Measurements from ENCODE around the gene ALS2CL.

The ALS2CL gene

GRCh38 chr3:46703013-46703520, 9.6 kb upstream of the ALS2CL start:
- no peak for DNase-seq (ENCODE audit: low read depth in 2 of 2)

- DNase-seq (ENCODE audit: low read depth in 2 of 2) = no peak
Observed at GRCh38 chr3:46702246-46703012, 8.9 kb upstream of the ALS2CL start.

GRCh38 chr3:46701181-46701939, 7.9 kb upstream of the ALS2CL start, which contains the start of gene TMIE:
Gene TMIE, plus strand, starts transcription at chr3:46701392. Its CDS starts 96 bp downstream, at chr3:46701488.
- DNase-seq (ENCODE audit: low read depth in 2 of 2) = no peak

- DNase-seq (ENCODE audit: low read depth in 2 of 2) = no peak
Observed at GRCh38 chr3:46700772-46701171, 7.3 kb upstream of the ALS2CL start.

GRCh38 chr3:46699676-46700523, 6.4 kb upstream of the ALS2CL start:
- DNase-seq (ENCODE audit: low read depth in 2 of 2) = no peak

GRCh38 chr3:46695962-46696894, 2.7 kb upstream of the ALS2CL start:
- DNase-seq (ENCODE audit: low read depth in 2 of 2) = no peak

- no peak for DNase-seq (ENCODE audit: low read depth in 2 of 2)
Observed at GRCh38 chr3:46695177-46695961, 1.9 kb upstream of the ALS2CL start.

- no peak for DNase-seq (ENCODE audit: low read depth in 2 of 2)
Observed at GRCh38 chr3:46694520-46694919, 1.0 kb upstream of the ALS2CL start.

- no peak for DNase-seq (ENCODE audit: low read depth in 2 of 2)
Observed at GRCh38 chr3:46693892-46694226, 380 bp upstream of the ALS2CL start.

GRCh38 chr3:46692566-46692990, 901 bp downstream of the ALS2CL start:
- DNase-seq (ENCODE audit: low read depth in 2 of 2) = no peak

GRCh38 chr3:46690798-46691197, 2.7 kb downstream of the ALS2CL start:
- DNase-seq (ENCODE audit: low read depth in 2 of 2) = no peak

- no peak for DNase-seq (ENCODE audit: low read depth in 2 of 2)
Observed at GRCh38 chr3:46685446-46685845, 8.0 kb downstream of the ALS2CL start.

GRCh38 chr3:46684891-46685290, 8.6 kb downstream of the ALS2CL start:
- no peak for DNase-seq (ENCODE audit: low read depth in 2 of 2)

- no peak for DNase-seq (ENCODE audit: low read depth in 2 of 2)
Observed at GRCh38 chr3:46682974-46683373, 10.5 kb downstream of the ALS2CL start.

- DNase-seq (ENCODE audit: low read depth in 2 of 2) = no peak
Observed at GRCh38 chr3:46681856-46682540, 11.5 kb downstream of the ALS2CL start.

GRCh38 chr3:46681387-46681786, 12.1 kb downstream of the ALS2CL start:
- no peak for DNase-seq (ENCODE audit: low read depth in 2 of 2)

- DNase-seq (ENCODE audit: low read depth in 2 of 2) = no peak
Observed at GRCh38 chr3:46680298-46680826, 13.1 kb downstream of the ALS2CL start.

GRCh38 chr3:46679681-46680080, 13.8 kb downstream of the ALS2CL start:
- DNase-seq (ENCODE audit: low read depth in 2 of 2) = no peak

GRCh38 chr3:46678280-46678679, 15.2 kb downstream of the ALS2CL start:
- DNase-seq (ENCODE audit: low read depth in 2 of 2) = no peak

Measured in fibroblast of skin of left biceps (primary cell).